ENCODE data around the gene ABCB6. TPM values are rescaled to one million over a fixed set of nuclear protein-coding genes. Genes with fewer than 3 reads are reported as not detected.

The ABCB6 gene
- total RNA-seq, 1 donor from 2014 or later = 32.1 TPM

Other genes with a start within 250 kb of the ABCB6 start
- not detected in 2 replicates for gene FEV, start 233.8 kb downstream of the ABCB6 start, total RNA-seq
- gene CRYBA2, start 225.5 kb downstream of the ABCB6 start, total RNA-seq = not detected in 2 replicates
- gene CFAP65, start 177.4 kb downstream of the ABCB6 start, total RNA-seq = not detected in 2 replicates
- not detected in 2 replicates for gene IHH, start 158.0 kb downstream of the ABCB6 start, total RNA-seq
- gene NHEJ1, start 58.1 kb downstream of the ABCB6 start, total RNA-seq = 12.5 and 14.5 TPM in 2 replicates
- gene SLC23A3, start 48.9 kb downstream of the ABCB6 start, total RNA-seq = 0.57 and 2.4 TPM in 2 replicates
- gene CNPPD1, start 42.0 kb downstream of the ABCB6 start, total RNA-seq = 20.1 and 25.6 TPM in 2 replicates
- gene RETREG2, start 40.7 kb downstream of the ABCB6 start, total RNA-seq = 52.1 and 91.3 TPM in 2 replicates
- 18.6 and 19.0 TPM in 2 replicates for gene ZFAND2B, start 12.2 kb downstream of the ABCB6 start, total RNA-seq
- 31.1 and 43.0 TPM in 2 replicates for gene ATG9A, start 10.7 kb upstream of the ABCB6 start, total RNA-seq
- gene ANKZF1, start 10.8 kb upstream of the ABCB6 start, total RNA-seq = 19.8 and 33.8 TPM in 2 replicates
- gene GLB1L, start 26.5 kb upstream of the ABCB6 start, total RNA-seq = 22.3 and 38.6 TPM in 2 replicates
- gene STK16, start 26.5 kb upstream of the ABCB6 start, total RNA-seq = 24.2 and 30.7 TPM in 2 replicates
- not detected in 2 replicates for gene TUBA4B, start 34.3 kb upstream of the ABCB6 start, total RNA-seq
- gene TUBA4A, start 35.0 kb upstream of the ABCB6 start, total RNA-seq = 7.0 and 12.0 TPM in 2 replicates
- 33.0 and 47.1 TPM in 2 replicates for gene DNAJB2, start 60.4 kb upstream of the ABCB6 start, total RNA-seq
- gene PTPRN, start 90.4 kb upstream of the ABCB6 start, total RNA-seq = 6.4 and 57.0 TPM in 2 replicates
- not detected in 2 replicates for gene RESP18, start 113.8 kb upstream of the ABCB6 start, total RNA-seq
- gene DNPEP, start 169.0 kb upstream of the ABCB6 start, total RNA-seq = 106 and 116 TPM in 2 replicates
- 0.71 and 3.7 TPM in 2 replicates for gene DES, start 199.4 kb upstream of the ABCB6 start, total RNA-seq
- gene SPEG, start 215.9 kb upstream of the ABCB6 start, total RNA-seq = 3.7 and 9.8 TPM in 2 replicates

All from smooth muscle cell of bladder (primary cell).